Measurements from ENCODE around the gene SETX.

- TF ChIP-seq CTCF (tag by site-specific recombination; IDR thresholded peaks at IDR 0.05) (no peak), MZF1 (tag by site-specific recombination; IDR thresholded peaks at IDR 0.05; ENCODE audit: borderline replicate concordance) (no peak), ZNF677 (tag by site-specific recombination; IDR thresholded peaks at IDR 0.05) (no peak), REST (tag by site-specific recombination; IDR thresholded peaks at IDR 0.05) (no peak), ZNF18 (tag by site-specific recombination; IDR thresholded peaks at IDR 0.05) (no peak), ZFP37 (tag by site-specific recombination; IDR thresholded peaks at IDR 0.05) (no peak), REPIN1 (tag by site-specific recombination; IDR thresholded peaks at IDR 0.05; ENCODE audit: low read depth) (no peak)
Measured at GRCh38 chr9:132324425-132324824, 30.4 kb downstream of the SETX start.

All from HEK293 (cell line).